ENCODE results near the gene SKI.

- no peak for TF ChIP-seq POLR2AphosphoS5 (IDR thresholded peaks at IDR 0.05)
- TF ChIP-seq CTCF (IDR thresholded peaks at IDR 0.05) = no peak
- no peak for TF ChIP-seq POLR2A (IDR thresholded peaks at IDR 0.05)
- no peak for TF ChIP-seq EP300 (IDR thresholded peaks at IDR 0.05; ENCODE audit: low read depth)
Observed at GRCh38 chr1:2228694-2229036, 546 bp downstream of the SKI start.

All from transverse colon (tissue), 4 donors.